Stimulated activated effector memory CD8-positive, alpha-beta T cell treated with anti-CD3 and anti-CD28 coated beads, Interleukin-12 subunit alpha, Interleukin-12 subunit beta, amount 100 ng/mL, for 72 hours (primary cell): ENCODE results near the gene PERCC1.
"Not testable (repeated sequence)": the region's sequence is repeated elsewhere in the genome, so short reads cannot be mapped to it uniquely, and the experiment has no call there.

Source experiments
- ATAC-seq: fragments of 150-1000 bp; cut with Tn5 transposase; 2 replicates; pipeline ENCODE4 v1.10.0; 2021
- DNase-seq, 2 donors: peaks; one replicate each; pipeline ENCODE4 v3.0.0; 2021 to 2022; ENCODE audit warnings: low spot score in 2 of 2
- H3K27ac Mint-ChIP-seq: one replicate; pipeline ENCODE4 v1.8.0; 2022; ENCODE audit warnings: mild to moderate bottlenecking, mixed read lengths
- H3K36me3 Mint-ChIP-seq: one replicate; pipeline ENCODE4 v1.8.0; 2022; ENCODE audit warnings: mild to moderate bottlenecking, mixed read lengths
- H3K4me1 Mint-ChIP-seq: one replicate; pipeline ENCODE4 v1.8.0; 2022; ENCODE audit warnings: mixed read lengths
- H3K4me3 Mint-ChIP-seq: one replicate; pipeline ENCODE4 v1.8.0; 2022; ENCODE audit warnings: mild to moderate bottlenecking, mixed read lengths
- H3K9me3 Mint-ChIP-seq: one replicate; pipeline ENCODE4 v1.8.0; 2022; ENCODE audit warnings: mixed read lengths

Gene PERCC1

DNA sequence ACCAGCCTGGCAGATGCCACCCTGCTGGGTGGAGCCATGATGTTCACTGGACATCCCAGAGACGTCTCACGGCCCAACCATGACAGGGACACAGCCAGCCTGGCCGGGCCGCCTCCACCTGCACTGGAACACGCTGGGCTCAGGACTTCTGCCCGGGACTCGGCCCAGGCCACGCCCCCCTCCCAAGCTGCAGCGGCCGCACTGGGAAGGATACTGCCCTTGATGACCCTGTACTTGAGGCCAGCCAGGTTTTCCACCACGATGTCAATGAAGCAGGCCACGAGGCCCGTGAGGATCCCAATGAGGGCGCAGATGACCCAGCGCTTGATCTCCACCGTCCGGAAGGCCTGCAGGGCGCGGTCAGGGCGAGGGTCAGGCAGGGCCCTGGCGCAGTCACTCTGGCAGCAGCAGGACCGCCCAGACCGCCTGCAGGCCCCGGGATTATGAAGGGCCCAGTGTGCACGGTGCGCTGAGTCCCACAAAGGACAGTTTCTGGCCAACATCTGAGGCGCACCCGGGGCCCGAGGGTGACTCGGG, 29.8 kb downstream of the PERCC1 start:
- Mint-ChIP-seq H3K4me1 (peaks cover 14% of the 10 kb centered on the region), H3K36me3 (peaks cover 51% of the 10 kb centered on the region), H3K9me3 (no peaks in the 10 kb centered on the region), H3K27ac (no peak overlapping the region), H3K4me3 (no peak overlapping the region)
- ATAC-seq (no peak), DNase-seq (no peak)

DNA sequence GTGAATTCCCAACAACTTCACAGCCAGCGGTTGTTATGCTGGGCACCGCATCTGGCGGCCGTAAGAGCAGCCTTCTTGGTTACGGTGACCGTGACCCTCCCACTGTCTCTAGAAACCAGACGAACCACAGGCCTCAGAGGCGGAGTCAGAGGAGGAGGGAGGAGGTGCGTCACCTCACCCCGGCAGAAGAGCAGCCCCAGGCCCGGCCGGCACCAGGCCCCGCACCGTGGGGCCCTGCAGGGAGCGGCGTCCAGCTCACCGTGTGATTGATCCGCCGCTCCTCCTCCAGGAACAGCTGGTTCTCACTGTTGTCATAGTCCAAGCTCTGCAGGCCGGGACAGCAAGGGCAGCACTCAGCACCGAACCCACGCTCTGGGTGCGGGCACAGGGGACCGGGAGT, 30.3 kb downstream of the PERCC1 start:
- H3K4me1 Mint-ChIP-seq, result peaks cover 14% of the 10 kb centered on the region
- DNase-seq (no peak), ATAC-seq (no peak)
- H3K27ac Mint-ChIP-seq, result no peak overlapping the region
- H3K36me3 Mint-ChIP-seq, result peaks cover 50% of the 10 kb centered on the region
- H3K9me3 Mint-ChIP-seq, result no peaks in the 10 kb centered on the region
- H3K4me3 Mint-ChIP-seq, result no peak overlapping the region

DNA sequence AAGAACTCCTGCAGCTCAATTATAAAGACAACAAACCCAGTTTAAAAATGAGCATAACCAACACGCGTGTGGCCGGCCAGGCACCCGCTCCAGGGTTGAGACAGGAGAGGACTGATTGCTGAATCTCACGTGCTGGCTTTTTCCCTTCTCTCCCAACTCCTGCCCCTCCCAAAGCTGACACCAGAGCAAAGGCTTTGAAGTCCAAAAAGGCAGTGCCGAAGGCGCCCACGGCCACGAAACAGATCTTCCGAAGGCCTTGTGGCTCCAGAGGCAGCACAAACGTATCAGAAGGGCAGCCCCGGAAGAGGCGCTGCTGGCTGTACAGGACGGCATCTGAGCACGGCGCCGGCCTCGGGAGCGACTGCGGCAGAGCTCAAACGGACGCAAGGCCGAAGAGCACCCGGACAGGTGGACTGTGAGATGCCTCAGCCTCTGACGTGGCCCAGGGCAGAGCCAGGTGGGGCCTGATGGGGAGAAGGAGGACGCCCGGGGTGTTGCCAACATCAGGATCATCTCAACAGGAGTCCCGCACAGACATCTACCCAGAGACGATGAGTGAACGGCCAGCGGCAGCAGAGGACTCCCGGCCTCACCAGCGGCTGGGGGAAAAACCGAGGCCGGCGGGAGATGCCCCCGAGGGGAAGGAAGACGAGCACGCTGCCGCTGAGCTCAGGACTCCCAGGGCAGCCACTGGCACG, 33.5 kb downstream of the PERCC1 start:
- H3K4me1 Mint-ChIP-seq, result peaks cover 11% of the 10 kb centered on the region
- peaks cover 35% of the 10 kb centered on the region for H3K36me3 Mint-ChIP-seq
- no peak overlapping the region for H3K27ac Mint-ChIP-seq
- H3K9me3 Mint-ChIP-seq, result no peaks in the 10 kb centered on the region
- H3K4me3 Mint-ChIP-seq, result no peak overlapping the region
- ATAC-seq (no peak), DNase-seq (no peak)

DNA sequence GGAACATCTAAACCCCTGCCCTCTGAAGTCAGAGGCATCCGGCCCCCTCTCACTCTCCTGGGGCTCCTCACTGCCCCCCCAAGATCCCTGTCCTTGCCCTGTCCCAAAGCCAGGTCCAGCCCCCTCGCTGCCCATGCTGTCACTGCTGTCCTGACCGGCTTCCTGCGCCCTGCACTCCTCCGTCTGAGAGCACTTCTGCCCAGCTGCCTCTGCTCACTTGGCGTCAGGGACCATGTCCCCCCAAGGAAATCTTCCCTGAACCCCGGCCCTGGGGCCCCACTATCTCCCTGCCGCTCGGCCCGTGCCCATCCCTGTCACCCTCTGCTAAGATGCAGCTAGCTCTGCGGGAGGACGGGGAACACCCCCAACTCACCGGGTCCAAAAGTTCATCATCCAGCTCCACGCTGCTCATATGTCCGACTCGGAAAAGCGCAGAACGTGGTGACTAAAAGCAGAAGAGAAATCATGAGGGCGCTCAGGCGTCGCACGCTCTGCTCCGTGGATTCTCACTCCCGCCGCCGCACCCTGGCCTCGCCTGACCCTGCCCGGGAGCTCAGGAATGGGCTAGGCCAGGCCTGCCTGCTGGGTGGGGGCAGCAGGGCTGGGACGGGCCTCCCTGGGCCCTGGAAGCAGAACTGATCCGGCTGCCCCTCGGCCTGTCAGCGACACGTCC, 34.2 kb downstream of the PERCC1 start:
- ATAC-seq (no peak), DNase-seq (no peak)
- Mint-ChIP-seq H3K4me1 (peaks cover 16% of the 10 kb centered on the region), H3K4me3 (no peak overlapping the region), H3K9me3 (no peaks in the 10 kb centered on the region), H3K36me3 (peaks cover 35% of the 10 kb centered on the region), H3K27ac (no peak overlapping the region)

DNA sequence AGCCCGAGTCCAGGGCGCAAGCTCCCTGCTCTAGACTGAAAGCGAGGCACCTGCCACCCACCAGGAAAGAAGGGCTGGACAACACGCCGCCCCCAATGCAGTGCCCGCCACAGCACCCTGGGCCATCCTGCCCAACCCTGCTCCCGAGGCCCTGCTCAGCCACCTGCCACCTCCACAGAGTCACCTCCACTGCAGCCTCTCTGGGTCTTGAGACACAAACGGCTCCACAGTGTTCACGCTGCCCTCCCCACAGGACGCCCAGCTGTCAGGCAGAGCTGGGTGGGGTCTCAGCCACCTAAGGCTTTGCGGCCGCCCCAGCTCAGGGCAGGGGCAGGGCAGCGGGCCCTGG, 34.7 kb downstream of the PERCC1 start:
- Mint-ChIP-seq H3K9me3 (no peaks in the 10 kb centered on the region), H3K4me1 (peaks cover 21% of the 10 kb centered on the region), H3K4me3 (no peak overlapping the region), H3K36me3 (peaks cover 35% of the 10 kb centered on the region), H3K27ac (no peak overlapping the region)
- ATAC-seq (no peak), DNase-seq (no peak)

DNA sequence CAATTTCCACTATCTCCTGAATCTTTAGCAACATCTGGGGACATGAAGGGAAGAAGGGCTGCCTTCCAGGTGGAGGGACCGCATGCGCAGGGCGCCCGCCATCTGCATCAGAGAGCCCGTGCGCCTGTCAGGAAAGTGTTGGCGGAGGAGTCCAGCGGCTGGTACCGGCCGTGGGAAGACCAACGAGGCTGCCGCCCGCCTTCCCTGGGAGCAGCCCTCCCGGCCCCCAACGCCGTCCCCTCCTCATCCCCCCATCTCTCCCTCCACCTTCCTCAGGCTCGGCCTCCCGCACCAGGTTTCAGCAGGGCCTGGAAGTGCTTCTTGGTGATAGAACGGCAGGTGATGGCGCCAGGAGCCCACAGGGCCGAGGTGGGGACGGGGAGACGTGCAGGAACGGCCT, 35.2 kb downstream of the PERCC1 start:
- DNase-seq, result no peak
- peaks cover 26% of the 10 kb centered on the region for H3K4me1 Mint-ChIP-seq

DNA sequence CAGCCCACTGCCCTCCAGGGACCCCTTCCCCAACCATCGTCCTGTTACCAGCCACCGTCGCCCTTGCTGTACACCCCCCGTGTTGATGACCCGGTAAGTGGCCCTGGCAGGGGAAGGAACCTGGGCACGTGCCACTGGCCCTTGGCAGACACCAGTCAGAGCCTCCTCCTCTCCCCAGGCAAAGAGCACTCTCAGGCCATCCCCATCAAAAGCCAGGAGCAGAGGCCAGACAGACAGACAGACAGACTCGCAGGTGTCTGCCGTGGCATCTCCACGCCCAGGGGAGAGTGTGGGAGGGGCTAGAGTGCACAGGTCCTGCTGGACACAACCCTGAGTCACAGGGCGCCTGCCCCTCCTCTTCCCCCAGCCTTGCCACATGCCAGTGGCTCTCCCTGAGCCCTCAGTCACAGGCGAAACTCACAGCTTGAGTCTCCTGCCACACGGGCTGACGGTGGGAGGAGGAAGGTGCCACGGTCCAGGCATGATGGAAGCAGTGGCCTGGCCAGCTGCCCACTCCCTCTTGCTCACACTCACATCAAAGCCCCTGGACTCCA, 36.2 kb downstream of the PERCC1 start:
- peaks cover 36% of the 10 kb centered on the region for H3K4me1 Mint-ChIP-seq
- H3K27ac Mint-ChIP-seq, result peak overlapping the region; percentile 78
- H3K4me3 Mint-ChIP-seq, result no peak overlapping the region
- no peak for DNase-seq
- H3K9me3 Mint-ChIP-seq, result no peaks in the 10 kb centered on the region
- peaks cover 21% of the 10 kb centered on the region for H3K36me3 Mint-ChIP-seq
- ATAC-seq, result no peak

More for the DNA sequence above, 35.2 kb downstream of the PERCC1 start:
- peaks cover 31% of the 10 kb centered on the region for H3K36me3 Mint-ChIP-seq
- H3K27ac Mint-ChIP-seq, result no peak overlapping the region
- ATAC-seq, result no peak
- no peaks in the 10 kb centered on the region for H3K9me3 Mint-ChIP-seq
- H3K4me3 Mint-ChIP-seq, result no peak overlapping the region

DNA sequence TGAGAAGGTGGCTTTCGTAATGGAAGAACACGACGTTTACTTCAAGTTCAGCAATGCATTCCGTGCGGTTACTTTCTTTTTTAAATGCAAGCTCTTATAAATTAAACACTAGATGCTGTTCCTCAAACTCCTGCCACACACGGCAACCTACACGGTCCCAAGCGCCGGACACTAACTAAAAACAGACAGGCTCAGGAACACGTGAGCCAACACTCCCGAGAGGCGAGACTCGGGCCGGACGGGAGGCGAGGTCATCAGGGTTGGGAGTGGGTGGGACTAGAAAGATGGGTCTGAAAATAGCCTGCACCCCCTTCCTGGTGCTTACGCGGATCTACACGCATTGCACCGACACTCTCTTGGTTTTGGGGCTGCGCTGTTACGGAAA, 37.5 kb downstream of the PERCC1 start:
- Mint-ChIP-seq H3K9me3 (no peaks in the 10 kb centered on the region), H3K36me3 (peaks cover 12% of the 10 kb centered on the region), H3K27ac (peak overlapping the region; percentile 78), H3K4me1 (peaks cover 48% of the 10 kb centered on the region), H3K4me3 (no peak overlapping the region)
- ATAC-seq, result no peak
- DNase-seq, result no peak

DNA sequence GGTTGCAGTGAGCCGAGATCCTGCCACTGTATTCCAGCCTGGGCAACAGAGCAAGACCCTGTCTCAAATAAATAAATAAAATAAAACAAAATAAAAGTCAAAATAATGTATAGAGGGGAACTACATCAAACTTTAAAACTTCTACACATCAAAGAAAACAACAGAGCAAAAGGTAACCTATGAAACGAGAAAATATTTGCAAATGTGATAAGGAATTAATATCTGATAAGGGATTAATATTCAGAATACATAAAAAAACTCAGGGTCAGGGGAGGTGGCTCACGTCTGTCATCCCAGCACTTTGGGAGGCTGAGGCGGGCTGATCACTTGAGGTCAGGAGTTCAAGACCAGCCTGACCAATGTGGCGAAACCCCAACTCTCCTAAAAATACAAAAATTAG, 38.3 kb downstream of the PERCC1 start:
- not testable (repeated sequence) for DNase-seq, H3K4me3 Mint-ChIP-seq

DNA sequence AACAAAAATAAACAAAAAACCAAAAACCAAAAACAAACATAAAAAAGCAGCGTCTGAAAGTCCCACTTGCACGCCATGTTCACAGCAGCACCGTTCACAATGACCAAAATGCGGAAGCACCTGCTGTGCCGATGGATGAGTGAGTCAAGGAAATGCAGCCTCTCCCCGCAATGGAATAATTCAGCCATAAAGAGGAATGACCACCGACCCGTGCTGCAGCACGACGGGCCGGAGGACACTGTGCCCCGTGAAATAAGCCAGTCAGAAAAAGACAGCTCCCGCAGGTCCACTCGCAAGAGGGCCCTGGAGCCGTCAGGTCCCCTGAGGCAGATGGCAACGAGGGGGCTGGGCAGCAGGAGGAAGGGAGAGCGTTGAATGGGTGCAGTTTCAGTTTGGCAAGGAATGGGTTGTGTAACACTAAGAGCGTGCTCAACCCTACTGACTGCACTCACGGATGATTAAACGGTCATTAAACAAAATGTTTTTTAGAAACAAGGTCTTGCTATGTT, 38.9 kb downstream of the PERCC1 start:
- Mint-ChIP-seq H3K27ac (peak overlapping the region; percentile 83), H3K4me3 (no peak overlapping the region), H3K36me3 (peaks cover 6% of the 10 kb centered on the region), H3K4me1 (peaks cover 48% of the 10 kb centered on the region), H3K9me3 (no peaks in the 10 kb centered on the region)
- no peak for DNase-seq
- ATAC-seq, result no peak

More for the DNA sequence above, 38.3 kb downstream of the PERCC1 start:
- not testable (repeated sequence) for H3K9me3 Mint-ChIP-seq, ATAC-seq, H3K36me3 Mint-ChIP-seq
- Mint-ChIP-seq H3K4me1 (peaks cover 48% of the 10 kb centered on the region), H3K27ac (peak overlapping the region; percentile 83)

DNA sequence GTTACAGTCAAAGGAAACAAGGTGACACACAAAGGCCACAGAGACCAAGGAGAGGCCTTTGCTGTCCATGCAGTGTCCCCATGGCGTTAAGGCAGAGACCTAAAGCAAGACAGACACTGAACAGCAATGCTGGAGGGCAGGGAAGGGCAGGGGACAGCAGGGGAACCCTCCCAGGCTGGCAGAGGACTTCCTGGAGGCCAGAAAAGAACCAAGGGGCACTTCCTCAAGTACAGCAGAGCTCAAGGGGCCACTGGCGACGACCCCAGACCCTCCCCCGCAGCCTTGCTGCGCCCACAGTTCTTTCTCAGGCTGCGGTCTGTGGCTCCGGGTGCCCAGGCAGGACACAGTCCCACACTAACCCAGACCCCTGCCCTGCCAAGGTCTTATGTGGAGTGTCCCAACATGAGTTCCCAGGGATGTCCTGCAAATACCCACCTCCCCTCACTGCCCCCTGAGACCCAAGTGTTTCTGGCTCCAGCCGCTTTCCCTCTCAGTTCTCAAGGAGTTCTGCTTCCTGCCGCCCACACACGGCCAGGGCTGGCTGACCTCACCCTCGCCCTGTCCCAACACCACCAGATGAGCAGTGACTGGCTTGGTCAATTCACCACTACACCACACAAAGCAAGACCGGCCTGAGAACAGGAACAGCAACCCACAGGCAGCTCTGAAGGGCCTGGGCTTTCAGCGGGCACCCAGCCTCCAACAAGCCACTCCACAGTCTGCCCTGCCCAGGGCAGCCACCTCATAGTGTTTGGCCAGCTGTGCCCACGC, 39.8 kb downstream of the PERCC1 start:
- peaks cover 6% of the 10 kb centered on the region for H3K36me3 Mint-ChIP-seq
- no peak overlapping the region for H3K4me3 Mint-ChIP-seq
- peak overlapping the region; percentile 83 for H3K27ac Mint-ChIP-seq
- peaks cover 48% of the 10 kb centered on the region for H3K4me1 Mint-ChIP-seq
- ATAC-seq (no peak), DNase-seq (no peak)
- no peaks in the 10 kb centered on the region for H3K9me3 Mint-ChIP-seq

DNA sequence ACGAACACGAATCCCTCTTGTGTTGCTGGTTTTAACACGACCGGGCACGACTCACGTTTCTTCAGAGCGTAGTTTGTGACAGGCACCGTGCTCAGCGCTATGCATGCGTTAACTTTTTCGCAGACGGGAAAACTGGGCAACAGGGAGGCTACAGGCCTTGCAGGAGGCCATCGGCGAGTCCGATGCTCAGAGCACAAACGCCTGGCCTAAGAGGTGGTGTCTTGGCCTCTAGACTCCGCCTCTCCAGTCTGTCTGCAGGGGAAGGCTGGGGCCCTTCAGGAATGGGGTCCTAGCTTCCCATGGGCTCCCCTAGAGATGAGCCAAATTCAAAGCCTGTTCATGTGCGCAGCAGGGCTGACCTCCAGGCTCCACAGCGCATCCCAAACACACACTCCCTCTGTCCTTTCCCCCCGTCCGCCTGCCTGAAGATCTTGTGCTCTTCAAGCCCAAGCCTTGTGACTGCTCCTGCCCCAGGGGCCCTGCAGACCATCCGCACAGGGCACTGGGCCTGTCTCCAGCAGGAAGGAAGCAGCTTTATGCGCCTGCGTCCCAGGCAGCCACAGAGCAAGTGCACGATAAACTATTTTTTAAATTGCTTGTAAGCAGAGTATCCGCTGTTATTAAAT, 40.8 kb downstream of the PERCC1 start:
- H3K4me1 Mint-ChIP-seq, result peaks cover 48% of the 10 kb centered on the region
- no peaks in the 10 kb centered on the region for H3K9me3 Mint-ChIP-seq
- H3K4me3 Mint-ChIP-seq, result no peak overlapping the region

DNA sequence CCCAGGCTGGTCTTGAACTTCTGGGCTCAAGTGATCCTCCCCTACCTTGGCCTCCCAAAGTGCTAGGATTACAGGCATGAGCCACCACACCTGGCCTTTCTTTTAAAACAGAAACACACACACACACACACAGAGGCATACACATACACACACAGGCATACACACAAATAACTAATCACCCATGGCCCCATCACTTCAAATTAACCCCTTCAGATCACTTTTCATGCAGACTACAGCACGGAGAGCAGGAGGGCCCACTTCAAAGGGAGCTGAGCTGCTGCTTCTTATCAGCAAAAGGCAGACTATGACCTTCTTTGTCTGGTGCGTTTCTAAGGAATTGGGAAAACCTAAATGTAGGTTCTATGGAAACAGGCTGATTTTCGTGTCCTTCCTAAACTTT, 42.1 kb downstream of the PERCC1 start:
- peak overlapping the region; percentile 43 for H3K27ac Mint-ChIP-seq
- H3K4me1 Mint-ChIP-seq, result peaks cover 37% of the 10 kb centered on the region

More for the DNA sequence above, 40.8 kb downstream of the PERCC1 start:
- Mint-ChIP-seq H3K27ac (peak overlapping the region; percentile 83), H3K36me3 (peaks cover 6% of the 10 kb centered on the region)
- ATAC-seq (no peak), DNase-seq (no peak)

DNA sequence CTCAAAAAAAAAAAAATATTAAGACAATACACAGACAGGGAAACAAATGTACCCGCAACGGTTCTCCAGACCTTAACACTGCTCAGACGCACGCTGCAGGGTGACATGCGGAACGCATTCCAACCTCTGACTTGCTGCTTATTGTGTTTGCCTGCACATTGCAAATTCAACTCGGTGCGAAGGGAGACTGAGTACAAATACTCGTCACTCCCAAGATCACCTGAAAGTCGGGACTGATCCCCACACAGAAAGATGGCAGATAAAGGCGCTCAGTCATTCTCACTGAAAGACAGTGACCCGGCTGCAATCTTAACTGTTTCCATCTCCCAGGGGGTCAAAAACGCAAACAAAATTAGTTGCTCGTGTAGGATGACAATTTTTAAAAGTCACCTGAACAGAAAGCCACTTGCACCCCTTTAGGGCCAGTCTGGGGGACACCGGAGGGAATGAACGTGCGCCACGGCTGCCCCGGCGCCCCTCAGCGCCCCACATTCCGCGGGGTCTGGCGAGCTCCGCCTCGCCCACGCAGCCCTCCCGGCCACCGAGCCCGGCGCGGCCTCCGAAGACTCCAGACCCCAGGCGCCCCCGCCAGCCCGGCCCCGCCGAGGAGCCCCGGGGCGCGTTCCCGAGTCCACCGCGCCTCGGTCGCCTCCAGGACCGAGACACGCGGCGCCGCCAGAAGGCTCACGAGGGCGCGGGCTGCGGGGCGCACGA, 43.4 kb downstream of the PERCC1 start:
- H3K4me1 Mint-ChIP-seq, result peaks cover 37% of the 10 kb centered on the region
- peak in 1 of 2 donors; percentile 57 for DNase-seq
- H3K27ac Mint-ChIP-seq, result peak overlapping the region; percentile 45
- ATAC-seq, result no peak
- no peaks in the 10 kb centered on the region for H3K36me3 Mint-ChIP-seq
- H3K9me3 Mint-ChIP-seq, result no peaks in the 10 kb centered on the region
- H3K4me3 Mint-ChIP-seq, result peak overlapping the region; percentile 70

More for the DNA sequence above, 42.1 kb downstream of the PERCC1 start:
- DNase-seq (no peak), ATAC-seq (no peak)
- Mint-ChIP-seq H3K9me3 (no peaks in the 10 kb centered on the region), H3K36me3 (peaks cover under 1% of the 10 kb centered on the region), H3K4me3 (peak overlapping the region; percentile 41)
